ENCODE measurements around the gene ABHD3. TPM values are rescaled to one million over a fixed set of nuclear protein-coding genes. Genes with fewer than 3 reads are reported as not detected.
A peak's percentile ranks its signal among the peaks of the same experiment; 100 is the strongest.
"Not testable (repeated sequence)": the region's sequence is repeated elsewhere in the genome, so short reads cannot be mapped to it uniquely, and the experiment has no call there.

The ABHD3 gene
- total RNA-seq, 1 donor from 2014 or later = 11.5 TPM

DNA sequence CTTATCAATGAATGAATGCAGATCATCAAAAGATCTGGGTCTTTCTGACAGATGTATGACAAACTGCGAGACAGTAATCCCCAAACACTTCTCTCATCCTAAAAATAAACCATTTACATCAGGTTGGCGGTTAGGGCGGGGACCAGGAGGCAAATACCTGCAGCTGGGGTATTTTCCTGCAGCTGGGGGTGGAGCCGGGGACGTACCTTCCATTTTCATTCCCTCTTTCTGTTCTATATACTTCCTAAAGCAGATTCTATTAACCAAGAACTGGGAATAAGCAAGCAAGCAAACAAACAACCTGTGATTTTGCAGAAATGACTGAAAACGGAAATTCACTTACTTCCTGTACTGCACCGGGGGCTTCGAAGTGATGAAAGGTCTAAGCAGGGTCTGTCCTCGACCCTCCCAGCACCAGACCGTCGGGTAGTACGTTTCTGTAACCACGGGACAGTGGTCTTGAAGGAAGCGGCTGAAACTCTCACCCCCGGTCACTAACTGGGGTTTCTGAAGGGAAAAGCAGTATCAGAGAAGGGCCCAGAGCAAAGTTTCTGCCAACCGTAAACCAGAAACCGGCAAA is 1.2 kb downstream of the ABHD3 start:
- peak; percentile 45 for DNase-seq

DNA sequence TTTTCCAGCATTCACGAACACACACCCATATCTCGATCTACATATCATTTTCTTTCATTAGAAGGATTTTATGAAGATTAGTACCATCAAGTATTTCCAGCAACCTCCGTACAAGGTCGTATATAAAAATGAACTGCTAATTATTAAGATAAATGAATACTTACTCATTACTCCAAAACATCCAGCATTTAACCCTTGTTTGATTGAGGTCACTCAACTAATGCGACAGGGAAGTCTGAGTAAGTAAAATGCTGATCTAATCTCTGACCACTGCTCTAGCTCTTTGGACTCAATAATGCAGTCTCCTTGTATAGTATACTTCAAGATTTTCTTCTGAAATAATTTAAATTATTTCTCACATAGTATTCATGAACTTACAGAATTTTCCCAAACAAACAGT is 2.0 kb downstream of the ABHD3 start:
- no peak for DNase-seq

DNA sequence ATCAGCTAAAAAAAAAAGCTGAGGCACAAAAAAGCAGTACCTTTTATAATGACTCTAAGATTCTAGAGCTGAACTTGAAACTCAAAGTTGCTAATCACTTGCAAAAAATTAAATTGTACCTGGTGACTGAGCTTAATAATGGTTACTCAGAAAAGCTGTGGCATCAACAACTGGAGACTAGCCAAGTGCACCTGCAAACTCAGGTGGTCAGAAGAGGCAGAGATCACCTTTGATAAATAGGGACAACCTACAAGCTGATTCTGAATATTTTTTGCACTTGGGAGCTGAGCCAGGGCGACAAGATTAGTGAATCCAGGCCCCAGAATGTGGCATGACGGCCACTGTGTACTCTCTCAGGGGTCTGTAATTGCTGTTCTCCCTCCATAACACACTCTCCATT is 3.0 kb downstream of the ABHD3 start:
- no peak for DNase-seq

DNA sequence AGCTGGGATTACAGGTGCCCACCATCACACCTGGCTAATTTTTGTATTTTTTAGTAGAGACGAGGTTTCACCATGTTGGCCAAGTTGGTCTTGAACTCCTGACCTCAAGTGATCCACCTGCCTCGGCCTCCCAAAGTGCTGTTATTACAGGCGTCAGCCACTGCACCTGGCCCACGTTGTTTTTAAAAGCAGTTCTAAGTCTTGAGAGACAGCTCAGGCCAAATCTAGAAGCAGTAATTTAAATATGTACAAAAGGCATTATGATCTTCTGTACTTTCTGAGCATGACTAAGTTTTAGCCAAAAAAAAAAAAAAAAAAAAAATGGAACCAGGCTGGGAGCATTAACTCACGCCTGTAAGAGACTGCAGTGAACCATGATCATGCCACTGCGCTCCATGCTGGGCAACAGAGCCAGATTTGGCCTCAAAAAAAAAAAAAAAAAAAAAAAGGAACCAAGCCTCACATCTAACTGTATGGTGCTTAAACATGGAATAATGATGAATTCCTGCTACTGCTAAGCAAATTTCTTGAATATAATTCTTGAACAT is 4.0 kb downstream of the ABHD3 start:
- DNase-seq = no peak

DNA sequence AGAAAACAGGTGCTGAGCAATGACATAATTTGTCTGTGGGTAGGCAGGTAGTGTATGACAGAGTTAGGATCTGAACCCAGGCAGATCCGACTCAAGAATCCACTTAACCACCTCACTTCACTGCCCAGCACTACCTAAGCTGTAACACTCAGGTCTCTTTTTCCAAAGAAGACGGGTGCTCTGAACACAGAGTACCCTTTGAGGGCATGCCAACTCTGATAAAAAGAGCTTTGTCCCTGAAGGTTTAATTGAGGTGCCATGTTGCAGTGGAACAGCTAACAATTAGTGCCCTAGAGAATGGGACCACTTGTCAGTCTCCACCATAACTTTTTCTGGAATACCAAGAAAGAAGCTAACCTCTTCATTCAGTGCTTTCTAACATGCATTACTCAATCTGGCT is 11.3 kb downstream of the ABHD3 start:
- DNase-seq = no peak

DNA sequence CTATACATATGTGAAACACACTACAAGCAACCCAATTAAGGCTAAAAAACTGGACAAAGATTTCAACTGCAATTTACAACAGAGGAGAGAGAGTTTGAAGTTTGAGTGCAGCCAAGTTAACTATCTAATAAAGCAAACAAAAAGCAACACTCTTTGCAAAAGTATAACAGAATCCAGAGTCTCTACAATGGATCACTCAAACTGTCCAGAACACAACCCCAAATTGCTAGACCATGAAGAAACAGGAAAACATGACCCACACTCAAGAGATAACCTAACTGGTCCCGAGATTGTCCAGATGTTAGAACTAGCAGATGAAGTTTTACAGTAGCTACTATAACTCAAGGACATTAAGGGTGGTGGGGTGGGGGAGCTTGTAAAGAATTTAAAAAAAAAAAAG is 14.8 kb downstream of the ABHD3 start:
- DNase-seq = no peak

DNA sequence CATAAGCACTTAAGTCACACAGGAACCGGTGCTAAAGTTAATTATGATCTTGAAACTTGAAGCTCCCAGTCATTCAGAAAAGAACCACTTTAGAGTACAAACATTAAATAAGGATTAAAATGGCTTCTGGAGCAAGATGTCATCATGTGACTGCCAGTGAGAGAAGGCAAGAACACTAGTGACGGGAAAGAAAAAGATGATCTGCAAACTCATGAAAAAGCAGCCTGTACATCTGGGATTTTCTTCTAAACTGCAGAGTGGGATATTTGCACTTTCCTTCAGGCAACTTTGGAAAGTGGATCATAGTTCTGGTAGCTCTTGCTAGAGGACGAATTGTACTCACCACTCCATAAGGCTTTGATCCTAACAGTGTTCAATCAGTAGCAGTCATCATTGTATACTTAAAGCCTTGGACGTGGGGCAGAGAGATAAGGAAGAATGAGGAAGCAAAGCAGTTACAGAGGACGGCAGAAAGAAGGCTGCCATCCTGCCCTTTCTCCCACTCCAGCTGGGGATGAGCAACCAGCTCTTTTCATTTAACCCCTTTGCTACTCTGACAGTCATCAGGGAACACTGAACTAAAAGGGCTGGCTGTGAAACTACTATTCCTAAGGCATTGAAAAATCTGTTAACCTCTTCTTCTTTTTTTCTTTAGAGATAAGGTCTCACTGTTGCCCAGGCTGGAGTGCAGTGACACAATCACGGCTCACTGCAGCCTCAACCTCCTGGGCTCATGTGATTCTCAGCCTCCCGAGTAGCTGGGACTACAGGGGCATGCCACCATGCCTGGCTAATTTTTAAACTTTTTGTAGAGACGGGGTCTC is 18.1 kb downstream of the ABHD3 start:
- DNase-seq = no peak

DNA sequence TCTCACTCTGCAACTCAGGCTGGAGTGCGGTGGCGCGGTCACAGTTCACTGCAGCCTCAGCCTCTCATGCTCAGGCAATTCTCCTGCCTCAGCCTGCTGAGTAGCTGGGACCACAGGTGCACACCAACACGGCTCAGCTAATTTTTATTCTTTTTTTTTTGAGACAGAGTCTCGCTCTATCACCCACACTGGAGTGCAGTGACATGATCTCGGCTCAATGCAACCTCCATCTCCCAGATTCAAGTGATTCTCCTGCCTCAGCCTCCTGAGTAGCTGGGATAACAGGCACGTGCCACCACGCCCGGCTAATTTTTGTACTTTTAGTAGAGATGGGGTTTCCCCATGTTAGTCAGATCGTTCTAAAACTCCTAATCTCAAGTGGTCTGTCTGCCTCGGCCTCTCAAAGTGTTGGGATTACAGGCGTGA is 19.0 kb downstream of the ABHD3 start:
- DNase-seq = not testable (repeated sequence)

DNA sequence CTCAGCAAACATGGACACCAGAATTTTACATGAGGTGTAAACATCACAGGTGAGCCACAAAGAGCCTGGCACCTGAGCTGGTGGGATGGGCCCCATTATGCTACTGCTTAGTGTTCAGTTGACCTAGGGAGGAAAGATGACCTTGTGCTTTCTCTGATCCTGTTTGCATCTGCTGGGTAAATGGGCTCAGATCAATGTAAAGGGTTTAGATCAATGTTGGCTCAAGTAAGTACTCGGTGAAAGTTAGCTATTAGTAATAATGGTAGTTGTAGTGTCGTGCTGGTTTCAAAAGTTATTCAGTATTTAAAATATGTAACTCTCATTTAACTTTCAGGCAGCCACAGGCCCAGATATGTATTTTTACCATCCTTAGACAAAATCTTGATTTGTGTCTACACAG is 19.8 kb downstream of the ABHD3 start:
- DNase-seq = no peak

DNA sequence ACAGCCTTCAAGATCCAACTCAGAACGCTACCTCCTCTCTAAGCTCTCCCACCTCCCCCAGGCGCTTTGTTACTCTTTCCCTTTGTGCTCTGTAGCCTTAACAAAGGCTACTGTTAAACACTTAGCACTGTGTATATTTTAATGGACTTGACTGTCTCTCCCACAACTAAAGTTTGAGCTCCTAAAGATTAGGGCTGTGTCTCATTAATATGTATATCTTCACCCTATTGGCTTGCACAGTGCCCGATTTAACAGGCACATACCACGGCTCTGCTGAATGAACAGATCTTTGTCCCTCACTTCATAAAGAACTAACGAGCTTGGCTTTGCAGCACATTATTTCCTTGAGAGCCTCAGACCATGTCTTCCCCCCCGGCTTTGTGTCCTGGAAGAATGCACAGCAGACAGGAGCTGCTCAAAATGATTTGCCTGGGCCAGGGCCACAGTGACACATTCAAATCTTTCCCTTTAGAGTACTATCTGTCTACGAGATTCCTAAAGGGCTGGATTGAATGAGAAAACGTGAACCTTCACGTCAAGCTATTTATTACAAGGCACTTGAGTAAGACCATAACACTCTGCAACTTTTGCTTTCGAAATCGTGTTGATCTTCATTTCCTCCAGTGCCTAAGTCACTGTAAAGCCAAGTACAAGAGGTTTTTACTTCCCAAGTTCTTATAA is 22.1 kb downstream of the ABHD3 start:
- peak; percentile 35 for DNase-seq

DNA sequence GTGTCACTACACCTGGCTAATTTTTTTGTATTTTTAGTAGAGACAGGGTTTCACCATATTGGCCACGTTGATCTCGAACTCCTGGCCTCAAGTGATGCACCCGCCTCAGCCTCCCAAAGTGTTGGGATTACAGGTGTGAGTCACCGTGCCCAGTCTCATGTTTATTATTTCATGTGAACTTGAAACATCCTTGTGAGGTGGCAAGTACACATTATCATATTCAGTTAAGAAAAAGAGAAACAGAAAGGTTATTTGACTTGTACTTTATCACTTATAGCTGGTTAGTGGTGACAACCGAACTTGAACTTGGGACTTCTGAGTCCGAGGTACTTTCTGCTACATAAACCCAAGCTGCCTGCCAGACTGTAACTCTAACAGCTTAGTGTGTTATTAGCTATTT is 24.4 kb downstream of the ABHD3 start:
- DNase-seq = no peak

DNA sequence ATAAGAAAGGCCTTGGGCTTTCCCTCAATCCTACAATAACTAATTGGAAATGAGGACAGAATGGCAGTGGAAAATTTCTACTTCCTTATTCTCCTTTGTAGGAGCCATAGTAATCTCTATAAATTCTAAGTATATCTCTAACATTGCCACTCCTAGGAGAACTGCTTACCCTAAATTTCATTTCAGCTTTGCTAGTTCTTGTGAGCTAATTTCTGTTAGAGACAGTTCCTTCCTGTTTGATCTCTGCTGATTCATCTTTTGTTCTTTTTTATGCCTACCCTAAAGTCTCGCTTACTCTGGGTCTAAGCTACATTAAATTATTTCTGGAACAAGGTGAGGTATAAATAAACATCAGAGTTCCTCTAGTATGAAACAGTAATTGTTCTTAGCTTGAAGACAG is 25.7 kb downstream of the ABHD3 start:
- DNase-seq = no peak

DNA sequence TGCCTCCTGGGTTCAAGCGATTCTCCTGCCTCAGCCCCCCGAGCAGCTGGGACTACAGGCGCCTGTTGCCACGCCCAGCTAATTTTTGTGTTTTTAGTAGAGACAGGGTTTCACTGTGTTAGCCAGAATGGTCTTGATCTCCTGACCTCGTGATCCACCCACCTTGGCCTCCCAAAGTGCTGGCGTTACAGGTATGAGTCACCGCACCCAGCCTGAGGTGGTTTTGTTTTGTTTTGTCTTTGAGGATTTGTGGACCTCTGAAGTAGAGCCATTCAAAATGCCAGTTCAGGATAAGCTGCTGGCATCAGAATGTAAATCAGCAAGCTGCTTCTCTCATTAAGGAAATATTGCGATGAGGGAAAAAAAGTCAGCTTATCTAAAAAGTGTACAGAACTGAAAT is 29.2 kb downstream of the ABHD3 start:
- not testable (repeated sequence) for DNase-seq

DNA sequence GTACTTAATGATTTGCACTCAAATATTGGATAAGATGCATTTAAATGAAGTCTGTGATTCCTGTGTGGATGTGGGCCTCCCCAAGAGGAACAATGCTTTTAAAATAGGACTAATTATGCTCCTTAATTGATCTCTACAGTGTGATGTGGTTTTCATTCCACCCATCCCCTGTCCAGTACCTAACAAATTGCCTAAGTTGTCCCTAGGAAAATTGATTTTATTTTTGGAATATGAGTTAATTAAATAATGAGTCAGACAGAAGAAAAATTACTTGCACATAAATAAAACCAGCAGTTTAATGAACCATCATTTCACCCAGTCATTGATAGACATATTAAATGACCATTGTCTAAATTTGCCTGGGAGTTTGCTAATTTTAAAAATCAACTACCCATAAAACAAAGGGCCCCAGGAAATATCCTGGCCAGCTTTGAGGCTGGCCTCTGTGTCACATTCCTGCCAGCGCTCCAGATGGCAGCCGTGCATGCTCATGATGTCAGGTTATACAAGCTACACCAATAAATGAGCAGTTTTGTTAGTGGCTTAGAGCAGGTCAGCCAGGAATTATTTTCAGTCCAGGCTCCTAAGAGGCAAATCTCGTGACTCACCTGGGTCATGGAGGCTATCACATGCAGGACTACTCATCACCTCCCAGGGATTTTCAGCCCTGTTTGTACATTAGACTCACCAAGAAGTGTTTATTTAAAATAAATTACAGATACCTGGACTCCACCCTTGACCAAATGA is 31.9 kb downstream of the ABHD3 start:
- no peak for DNase-seq

DNA sequence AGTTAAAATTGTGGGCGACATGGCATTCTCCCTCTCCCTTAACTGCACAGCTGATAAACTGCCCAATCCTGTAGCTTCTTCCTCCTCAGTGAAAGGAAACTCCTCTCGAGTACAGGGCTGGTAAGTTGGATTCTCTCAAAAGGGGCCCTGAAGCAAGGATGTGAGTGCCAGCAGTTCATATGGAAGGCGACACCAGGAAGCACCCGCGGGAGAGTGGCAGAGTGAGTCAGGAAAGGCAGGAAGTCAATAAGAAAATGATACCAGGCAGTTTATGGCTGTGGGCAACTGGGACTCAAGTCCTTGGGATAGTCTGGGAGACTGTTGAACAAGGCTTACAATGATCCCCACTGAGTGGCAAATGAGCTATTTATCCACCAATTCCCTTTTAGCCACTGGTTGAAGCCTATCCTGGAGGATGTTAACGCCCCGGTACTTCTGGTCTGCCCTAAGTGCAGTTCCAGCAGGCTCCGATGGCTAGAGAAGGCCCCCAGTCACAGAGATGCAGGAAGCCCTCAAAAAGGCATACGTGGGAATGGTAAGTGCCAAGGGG is 34.8 kb downstream of the ABHD3 start:
- DNase-seq = no peak

DNA sequence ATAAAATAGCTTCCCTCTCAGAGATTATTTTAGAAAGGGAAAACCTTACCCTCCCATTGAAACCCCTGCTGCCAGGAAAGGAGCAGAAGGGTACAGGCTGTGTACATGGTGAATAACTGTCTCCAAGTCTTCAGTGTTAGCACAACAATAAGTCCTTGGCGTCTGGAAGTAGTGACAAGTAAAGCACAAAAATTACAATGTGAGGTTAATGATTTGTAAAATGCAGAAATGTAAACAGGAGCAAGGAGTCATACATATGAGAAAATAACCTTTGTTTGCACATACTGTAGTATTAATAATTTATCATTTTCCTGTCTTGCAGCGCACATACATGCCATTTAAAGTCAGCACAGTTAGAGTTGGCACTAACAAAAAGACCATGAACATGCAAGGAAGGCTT is 40.5 kb downstream of the ABHD3 start:
- no peak for DNase-seq

DNA sequence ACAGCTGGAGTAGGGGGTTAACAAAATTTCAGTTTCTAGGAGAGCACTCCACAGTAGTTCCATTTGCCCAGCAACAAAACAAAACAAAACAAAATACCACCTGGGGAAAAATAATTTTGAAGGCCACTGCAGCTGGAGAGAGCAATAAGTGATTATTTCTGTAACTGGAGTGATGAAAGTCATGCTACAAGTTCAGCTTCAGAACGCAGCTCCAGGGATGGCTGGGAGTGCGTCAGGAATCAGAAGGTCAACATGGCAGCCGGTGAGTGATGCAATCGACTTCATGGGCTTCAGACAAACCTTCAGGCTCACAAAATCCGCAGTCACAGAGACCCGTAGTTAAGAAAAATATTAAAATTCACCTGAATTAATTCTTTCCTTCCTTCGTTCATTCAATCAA is 41.0 kb downstream of the ABHD3 start:
- peak; percentile 20 for DNase-seq

DNA sequence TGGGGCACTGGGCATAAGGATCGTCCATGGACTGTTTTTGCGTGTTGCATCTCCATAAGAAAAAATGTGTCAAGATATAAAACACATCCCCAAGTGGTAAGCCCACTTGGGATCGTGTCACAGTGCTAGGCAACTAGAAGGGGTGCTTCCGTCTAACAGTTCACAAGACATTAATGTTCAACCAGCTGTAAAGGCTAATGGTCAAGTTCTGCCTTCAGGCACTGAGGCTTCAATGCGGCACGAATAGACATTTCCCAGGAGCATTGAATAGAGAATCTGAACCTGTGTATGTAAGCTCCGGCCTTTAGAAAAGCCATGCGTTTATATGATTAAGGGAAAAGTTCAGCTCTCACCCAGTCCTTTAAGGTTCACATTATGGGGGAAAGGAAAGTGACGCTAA is 42.0 kb downstream of the ABHD3 start:
- no peak for DNase-seq

DNA sequence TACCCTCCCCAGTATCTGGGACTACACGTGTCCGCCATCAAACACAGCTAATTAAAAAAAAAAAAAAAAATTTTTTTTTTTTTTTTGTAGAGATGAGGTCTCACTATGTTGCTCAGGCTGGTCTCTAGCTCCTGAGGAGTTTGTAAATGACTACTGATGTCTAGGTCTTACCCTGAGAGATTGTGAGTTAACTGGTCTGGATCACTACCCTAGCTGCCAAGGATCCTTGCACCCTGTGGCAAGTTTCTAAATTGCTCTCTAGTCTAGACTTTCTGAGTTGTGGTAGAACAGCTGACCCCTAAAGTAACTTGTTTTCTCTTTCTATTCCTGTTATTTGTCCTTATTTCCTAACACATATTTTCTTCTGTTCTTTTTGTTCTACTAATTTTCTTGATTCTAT is 44.5 kb downstream of the ABHD3 start:
- no peak for DNase-seq

DNA sequence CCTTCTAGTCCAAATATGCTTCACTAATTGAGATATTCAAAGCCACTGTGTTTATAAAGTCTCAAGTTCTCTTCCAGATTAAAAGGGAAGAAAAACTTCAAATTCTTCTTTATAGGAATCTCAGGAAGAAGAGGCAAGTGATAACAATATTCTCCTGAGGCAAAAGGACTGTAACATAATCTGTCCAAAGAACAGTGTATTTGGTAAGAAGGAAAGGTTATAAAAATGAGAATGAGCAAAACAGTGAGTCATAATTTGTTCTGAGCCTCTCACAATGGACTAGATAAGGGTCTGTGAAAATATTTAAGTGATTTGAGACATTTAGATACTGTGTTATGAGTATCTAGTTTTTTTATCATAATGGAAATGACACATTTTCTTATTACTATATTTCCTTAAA is 48.2 kb downstream of the ABHD3 start:
- no peak for DNase-seq

DNA sequence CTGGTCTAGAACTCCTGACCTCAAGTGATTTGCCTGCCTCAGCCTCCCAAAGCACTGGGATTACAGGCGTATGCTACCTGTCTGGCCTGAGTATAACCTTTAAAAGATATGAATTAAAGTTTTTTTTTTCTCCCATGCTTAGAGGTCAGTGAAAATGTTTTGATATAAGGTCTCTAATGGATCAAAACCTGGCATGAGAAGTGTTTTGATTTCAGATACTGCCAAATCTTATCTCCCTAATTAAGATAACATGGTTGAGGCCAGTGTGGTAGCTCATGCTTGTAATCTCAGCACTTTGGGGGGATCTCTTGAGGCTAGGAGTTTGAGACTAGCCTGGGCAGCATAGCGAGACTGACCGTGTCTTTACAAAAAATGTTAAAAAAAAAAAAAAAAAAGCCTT is 51.2 kb downstream of the ABHD3 start:
- DNase-seq = no peak

DNA sequence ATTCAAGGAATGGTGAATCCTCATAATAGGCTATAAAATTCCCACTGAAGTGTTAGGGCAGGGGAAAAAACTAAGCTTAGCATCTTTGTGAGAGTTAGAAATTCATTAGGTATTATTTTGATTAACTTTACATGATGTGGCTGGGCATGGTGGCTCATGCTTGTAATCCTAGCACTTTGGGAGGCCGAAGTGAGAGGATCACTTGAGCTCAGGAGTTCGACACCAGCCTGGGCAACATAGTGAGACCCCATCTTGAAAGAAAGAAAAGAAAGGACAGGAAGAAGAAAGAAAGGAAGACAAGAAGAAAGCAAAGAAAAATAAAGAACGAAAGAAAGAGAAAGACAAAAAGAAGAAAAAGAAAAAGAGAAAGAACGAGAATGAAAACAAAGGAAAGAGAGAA is 52.5 kb downstream of the ABHD3 start:
- no peak for DNase-seq
